Kidney (tissue), 14 donors: Measurements from ENCODE around the gene ZNF581. TPM values are rescaled to one million over a fixed set of nuclear protein-coding genes. Genes with fewer than 3 reads are reported as not detected.
A peak's percentile ranks its signal among the peaks of the same experiment; 100 is the strongest.

Experiments
- DNase-seq, 5 donors: peaks; one replicate each; pipeline ENCODE4 v3.0.0-alpha.2; 2013 to 2020
- FAIRE-seq: peaks from 2 replicates; lab custom pipeline; 2012; peaks lifted over from hg19 to GRCh38; lab: Jason Lieb, UNC
- H3K27ac ChIP-seq, 2 donors: one replicate each; pipeline ENCODE4 v1.7.0; 2013; ENCODE audit warnings: low read depth in 2 of 2, low read length in 2 of 2, inconsistent platforms in 1 of 2
- H3K27me3 ChIP-seq: one replicate; pipeline ENCODE4 v1.7.1; 2013; ENCODE audit warnings: low read length, inconsistent platforms; ENCODE audit not compliant: control insufficient read depth, insufficient read depth
- H3K36me3 ChIP-seq, 3 donors: one replicate each; pipeline versions ENCODE4 v1.7.0 to v1.7.1; 2013; ENCODE audit warnings: low read length in 3 of 3, control low read depth in 1 of 3, inconsistent platforms in 1 of 3; ENCODE audit not compliant: insufficient read depth in 3 of 3, control insufficient read depth in 2 of 3
- H3K4me1 ChIP-seq, 3 donors: one replicate each; pipeline versions ENCODE4 v1.7.0 to v1.7.1; 2013; ENCODE audit warnings: low read length in 3 of 3, inconsistent platforms in 1 of 3, low read depth in 1 of 3; ENCODE audit not compliant: control insufficient read depth in 2 of 3, insufficient read depth in 2 of 3
- H3K4me3 ChIP-seq, 3 donors: one replicate each; pipeline versions ENCODE4 v1.7.0 to v1.8.1; 2013; ENCODE audit warnings: low read length in 3 of 3, control low read depth in 1 of 3, inconsistent platforms in 1 of 3
- H3K9ac ChIP-seq, 3 donors: one replicate each; pipeline versions ENCODE4 v1.7.0 to v1.7.1; 2013; ENCODE audit warnings: low read length in 3 of 3, control low read depth in 1 of 3, inconsistent platforms in 1 of 3
- H3K9me3 ChIP-seq, 3 donors: one replicate each; pipeline versions ENCODE4 v1.7.0 to v1.7.1; 2013; ENCODE audit warnings: low read length in 3 of 3, control low read depth in 1 of 3, inconsistent platforms in 1 of 3; ENCODE audit not compliant: control insufficient read depth in 2 of 3, insufficient read depth in 1 of 3
- intact Hi-C: fragments of 100-400 bp; cut with DNase I; formaldehyde crosslinking; loops from one replicate; pipeline ENCODE4 v1.11.1; 2022
- polyA plus RNA-seq: library from polyadenylated mRNA; stranded (reverse); fragments of 350-450 nt; fragmentation: Illumina TruSeq; extraction: RNeasy Lipid Tissue Mini Kit (QIAGEN cat#74804); gene quantifications from one replicate; pipeline ENCODE4 v1.2.3, GENCODE V29; 2014; ENCODE audit warnings: low read depth, low replicate concordance; ENCODE audit not compliant: insufficient read depth
- total RNA-seq: library from RNA; stranded (reverse); fragmentation: NEBNext Ultra II Directional; extraction: Animal tissue kit (Norgen Biotek cat#: 25700); gene quantifications from one replicate; pipeline ENCODE4 v1.2.1, GENCODE V29; 2021
- TF ChIP-seq, protein P1 (sequence below): IDR thresholded peaks from 3 replicates; pipeline ENCODE4 v1.5.1; 2012; ENCODE audit warnings: mild to moderate bottlenecking, moderate library complexity, borderline replicate concordance; ENCODE audit not compliant: insufficient read depth; ENCODE audit errors: extremely low read depth
- donor health status: control.
- donor health status: control.
- donor health status: control.
- donor health status: control.
- donor health status: control.
- donor health status: DM: yes; HTN: yes; CAD: no.
- donor health status: Normal renal cell carcinoma (clear cell type).

Gene ZNF581
- total and polyA plus RNA-seq, 2 donors from 2014 or later: 22.0 to 23.6 TPM

DNA sequence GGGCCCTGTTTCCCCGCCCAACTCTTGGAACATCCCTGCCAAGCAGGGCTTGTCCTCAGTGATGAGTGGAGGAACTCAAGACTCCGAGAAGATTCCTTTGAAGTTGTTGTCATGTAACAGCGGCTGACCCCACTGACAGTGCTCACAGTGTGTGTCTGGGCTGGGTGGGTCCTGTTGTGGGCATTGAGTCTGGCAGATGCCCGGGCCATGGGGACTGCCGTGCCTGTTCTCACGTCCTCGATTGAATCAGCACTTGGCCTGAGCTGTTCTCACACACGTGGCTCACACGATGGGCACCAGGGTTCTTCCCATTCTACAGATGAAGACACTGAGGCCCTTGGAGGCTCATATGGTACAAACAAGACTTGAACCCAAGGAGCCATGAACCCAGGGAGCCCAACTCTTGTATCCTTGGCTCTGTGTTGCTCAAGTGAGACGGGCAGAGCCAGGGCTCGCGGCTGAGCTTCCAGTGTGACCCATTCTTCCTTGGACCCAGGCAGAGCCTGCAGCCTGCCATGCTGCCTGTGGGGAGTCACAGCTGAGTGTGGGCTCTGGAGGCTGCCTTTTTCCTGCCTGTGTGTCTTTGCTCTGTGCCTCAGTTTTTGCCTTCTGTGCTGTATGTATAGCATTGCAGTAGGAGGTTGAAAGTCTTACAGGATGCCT is 23.0 kb downstream of the ZNF581 start:
- DNase-seq (peak in 1 of 5 donors; percentile 54), FAIRE-seq (no peak)
- H3K9ac ChIP-seq: no peak overlapping the region
- TF ChIP-seq, protein P1, sequence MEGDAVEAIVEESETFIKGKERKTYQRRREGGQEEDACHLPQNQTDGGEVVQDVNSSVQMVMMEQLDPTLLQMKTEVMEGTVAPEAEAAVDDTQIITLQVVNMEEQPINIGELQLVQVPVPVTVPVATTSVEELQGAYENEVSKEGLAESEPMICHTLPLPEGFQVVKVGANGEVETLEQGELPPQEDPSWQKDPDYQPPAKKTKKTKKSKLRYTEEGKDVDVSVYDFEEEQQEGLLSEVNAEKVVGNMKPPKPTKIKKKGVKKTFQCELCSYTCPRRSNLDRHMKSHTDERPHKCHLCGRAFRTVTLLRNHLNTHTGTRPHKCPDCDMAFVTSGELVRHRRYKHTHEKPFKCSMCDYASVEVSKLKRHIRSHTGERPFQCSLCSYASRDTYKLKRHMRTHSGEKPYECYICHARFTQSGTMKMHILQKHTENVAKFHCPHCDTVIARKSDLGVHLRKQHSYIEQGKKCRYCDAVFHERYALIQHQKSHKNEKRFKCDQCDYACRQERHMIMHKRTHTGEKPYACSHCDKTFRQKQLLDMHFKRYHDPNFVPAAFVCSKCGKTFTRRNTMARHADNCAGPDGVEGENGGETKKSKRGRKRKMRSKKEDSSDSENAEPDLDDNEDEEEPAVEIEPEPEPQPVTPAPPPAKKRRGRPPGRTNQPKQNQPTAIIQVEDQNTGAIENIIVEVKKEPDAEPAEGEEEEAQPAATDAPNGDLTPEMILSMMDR: no peak
- no peaks in the 10 kb centered on the region for H3K27me3 ChIP-seq
- H3K4me1 ChIP-seq: peaks cover 0 to 8% (median 6%) of the 10 kb centered on the region in 3 donors
- intact Hi-C loops: no loop called here
- H3K4me3 ChIP-seq: no peak overlapping the region
- no peaks in the 10 kb centered on the region for H3K9me3 ChIP-seq
- H3K27ac ChIP-seq: no peak overlapping the region
- peaks cover 9 to 81% (median 56%) of the 10 kb centered on the region in 3 donors for H3K36me3 ChIP-seq

DNA sequence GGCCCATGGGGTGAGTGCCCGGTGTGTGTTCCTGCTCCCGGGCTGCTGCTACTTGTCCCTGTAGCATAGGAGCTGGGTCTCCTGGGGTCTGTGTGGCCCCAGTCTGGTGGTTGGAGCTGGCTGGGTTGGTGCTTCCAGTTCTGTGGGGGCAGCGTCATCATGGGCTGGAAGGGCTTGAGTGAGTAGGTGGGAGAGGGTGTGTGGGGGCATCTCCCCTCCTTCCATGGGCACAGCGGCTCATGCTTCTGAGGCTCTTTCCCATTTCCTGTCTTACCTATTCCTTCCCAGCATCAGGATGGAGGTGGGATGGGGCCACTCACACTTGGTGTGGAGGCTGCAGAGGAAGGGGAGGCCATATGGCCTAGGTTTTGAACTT is 23.5 kb downstream of the ZNF581 start:
- TF ChIP-seq, protein P1: no peak
- DNase-seq: peak in 1 of 5 donors; percentile 61
- H3K9me3 ChIP-seq: no peaks in the 10 kb centered on the region
- no peak overlapping the region for H3K27ac ChIP-seq
- peaks cover 0 to 8% (median 6%) of the 10 kb centered on the region in 3 donors for H3K4me1 ChIP-seq
- no peaks in the 10 kb centered on the region for H3K27me3 ChIP-seq
- no peak overlapping the region for H3K4me3 ChIP-seq
- intact Hi-C loops: no loop called here
- H3K9ac ChIP-seq: no peak overlapping the region
- FAIRE-seq: no peak
- H3K36me3 ChIP-seq: peaks cover 9 to 76% (median 51%) of the 10 kb centered on the region in 3 donors

DNA sequence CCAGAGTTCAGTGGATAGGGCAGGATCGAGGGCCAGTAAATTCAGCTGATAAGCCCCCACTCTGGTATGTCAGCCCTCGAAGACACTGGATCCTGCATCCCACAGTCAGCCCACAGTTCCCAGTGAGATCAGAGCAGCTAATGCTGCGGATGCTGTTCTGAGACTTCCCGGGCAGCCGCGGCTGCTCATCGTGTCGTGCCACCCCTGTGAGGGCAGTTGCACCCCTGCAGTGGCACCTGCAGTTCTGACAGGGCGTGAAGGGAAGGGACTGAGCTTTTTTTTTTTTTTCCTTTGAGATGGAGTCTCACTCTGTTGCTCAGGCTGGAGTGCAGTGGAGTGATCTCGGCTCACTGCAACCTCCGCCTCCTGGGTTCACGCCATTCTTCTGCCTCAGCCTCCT is 24.1 kb downstream of the ZNF581 start:
- H3K4me1 ChIP-seq: peaks cover 0 to 8% (median 6%) of the 10 kb centered on the region in 3 donors
- TF ChIP-seq, protein P1: no peak
- H3K9ac ChIP-seq: no peak overlapping the region
- H3K27me3 ChIP-seq: no peaks in the 10 kb centered on the region
- peak in 1 of 5 donors; percentile 29 for DNase-seq
- intact Hi-C loops: no loop called here
- peaks cover 9 to 72% (median 50%) of the 10 kb centered on the region in 3 donors for H3K36me3 ChIP-seq
- H3K9me3 ChIP-seq: no peaks in the 10 kb centered on the region
- H3K4me3 ChIP-seq: no peak overlapping the region
- no peak for FAIRE-seq
- H3K27ac ChIP-seq: no peak overlapping the region
